Liver (tissue), 3 donors: ENCODE measurements around the gene PDS5A.
"Not testable (repeated sequence)": the region's sequence is repeated elsewhere in the genome, so short reads cannot be mapped to it uniquely, and the experiment has no call there.

Source experiments
- CTCF ChIP-seq: fragments of 150-350 bp; IDR thresholded peaks from 2 replicates; pipeline ENCODE4 v1.5.1; 2017; ENCODE audit warnings: improper control_type of control experiment, low read depth, low read length; ENCODE audit not compliant: missing input control
- HNF4A ChIP-seq, 2 donors: conservative IDR thresholded peaks; 2 replicates each; pipeline ENCODE4 v1.6.1; 2016; ENCODE audit warnings: antibody characterized with exemption in 2 of 2, mild to moderate bottlenecking in 2 of 2
- MAX ChIP-seq: IDR thresholded peaks from 2 replicates; pipeline ENCODE4 v1.6.1; 2016; ENCODE audit warnings: antibody characterized with exemption
- RAD21 ChIP-seq, 2 donors: IDR thresholded peaks; 2 replicates each; pipeline ENCODE4 v1.6.1; 2016; ENCODE audit warnings: antibody characterized with exemption in 2 of 2, mild to moderate bottlenecking in 2 of 2
- REST ChIP-seq: IDR thresholded peaks from 2 replicates; pipeline ENCODE4 v1.6.1; 2016; ENCODE audit warnings: antibody characterized with exemption, mild to moderate bottlenecking
- YY1 ChIP-seq: IDR thresholded peaks from 2 replicates; pipeline ENCODE4 v1.6.1; 2016; ENCODE audit warnings: antibody characterized with exemption, mild to moderate bottlenecking
- donor health status: healthy.
- donor health status: healthy.

GRCh38 chr4:39813761-39814160, 163.9 kb downstream of the PDS5A start:
- TF ChIP-seq CTCF; RAD21 (IDR thresholded peaks at IDR 0.05); YY1; REST; MAX; HNF4A (conservative IDR thresholded peaks at IDR 0.05): not testable (repeated sequence)
